B cell (primary cell): ENCODE data around the gene CBX2. TPM values are rescaled to one million over a fixed set of nuclear protein-coding genes. Genes with fewer than 3 reads are reported as not detected.
A peak's percentile ranks its signal among the peaks of the same experiment; 100 is the strongest.

Source experiments
- ATAC-seq: fragments of 200-7000 bp; cut with Tn5 transposase; one replicate; pipeline ENCODE4 v1.10.0; 2021; ENCODE audit warnings: low read depth, mild to moderate bottlenecking, moderate number of reproducible peaks, moderate library complexity
- CTCF ChIA-PET: fragments of 350-600 bp; sonication (Branson Sonifier 250); formaldehyde crosslinking; loops from one replicate; lab custom pipeline; 2021; ENCODE audit warnings: antibody characterized with exemption, inconsistent platforms; lab: Charles Lee
- POLR2A ChIA-PET: fragments of 350-600 bp; sonication (Branson Sonifier 250); formaldehyde crosslinking; loops from one replicate; lab custom pipeline; 2021; ENCODE audit warnings: antibody characterized with exemption; lab: Charles Lee
- DNase-seq: peaks from one replicate; pipeline ENCODE4 v3.0.0; 2013
- H2AFZ ChIP-seq: 2 replicates; pipeline ENCODE4 v1.6.1; 2012; ENCODE audit warnings: mild to moderate bottlenecking, low read depth, low read length; ENCODE audit not compliant: insufficient read depth, poor library complexity, severe bottlenecking
- H3K27ac ChIP-seq, 2 donors: 1 replicate in 1 of 2; 2 replicates in 1 of 2; pipeline ENCODE4 v1.5.1; 2012 to 2013; ENCODE audit warnings: low read length in 2 of 2, mild to moderate bottlenecking in 2 of 2, moderate library complexity in 1 of 2
- H3K27me3 ChIP-seq, 4 experiments: fragments of 200-600 bp in 1 of 4; sonication (generic) in 1 of 4; replicated peaks in 1 of 4; 1 replicate in 2 of 4; 2 replicates in 2 of 4; pipeline versions ENCODE4 v1.6.1 to v1.7.0; 2013 to 2016; ENCODE audit warnings: low read length in 3 of 4, mild to moderate bottlenecking in 2 of 4, mixed read lengths in 1 of 4, moderate library complexity in 1 of 4; ENCODE audit not compliant: insufficient read depth in 4 of 4, control insufficient read depth in 3 of 4; ENCODE audit errors: control extremely low read depth in 1 of 4
- H3K36me3 ChIP-seq, 2 experiments: replicated peaks in 1 of 2; 1 replicate in 1 of 2; 2 replicates in 1 of 2; pipeline versions ENCODE4 v1.6.1 to v1.7.1; 2013; ENCODE audit warnings: low read length in 1 of 2; ENCODE audit not compliant: insufficient read depth in 2 of 2, control insufficient read depth in 1 of 2; ENCODE audit errors: control extremely low read depth in 1 of 2, extremely low read depth in 1 of 2
- H3K4me1 ChIP-seq, 2 donors: fragments of 200-600 bp in 1 of 2; sonication (generic) in 1 of 2; 1 replicate in 1 of 2; 2 replicates in 1 of 2; pipeline versions ENCODE4 v1.5.1 to v1.6.1; 2013 to 2017; ENCODE audit warnings: low read length in 2 of 2; ENCODE audit not compliant: control insufficient read depth in 2 of 2, insufficient read depth in 2 of 2
- H3K4me2 ChIP-seq: replicated peaks from 2 replicates; pipeline ENCODE3; 2012; ENCODE audit warnings: mild to moderate bottlenecking, low read depth, low read length; ENCODE audit not compliant: poor library complexity, severe bottlenecking
- H3K4me3 ChIP-seq, 5 experiments: fragments of 200-600 bp in 1 of 5; sonication (generic) in 1 of 5; 1 replicate in 3 of 5; 2 replicates in 2 of 5; pipeline versions ENCODE4 v1.5.1 to v1.7.0; 2011 to 2016; ENCODE audit warnings: low read length in 4 of 5, mild to moderate bottlenecking in 4 of 5, low read depth in 2 of 5, control low read depth in 1 of 5, moderate library complexity in 1 of 5; ENCODE audit not compliant: insufficient read depth in 1 of 5; ENCODE audit errors: control extremely low read depth in 1 of 5, extremely low read depth in 1 of 5
- H3K79me2 ChIP-seq: fragments of 200-600 bp; sonication (generic); one replicate; pipeline ENCODE4 v1.6.0; 2016; ENCODE audit warnings: low read length; ENCODE audit not compliant: control insufficient read depth, insufficient read depth
- H3K9ac ChIP-seq: fragments of 200-600 bp; sonication (generic); 2 replicates; pipeline ENCODE4 v1.6.1; 2017; ENCODE audit warnings: mild to moderate bottlenecking, low read length, moderate library complexity
- H3K9me3 ChIP-seq, 3 donors: one replicate each; pipeline versions ENCODE4 v1.6.1 to v1.7.1; 2013; ENCODE audit warnings: low read length in 2 of 3; ENCODE audit not compliant: control insufficient read depth in 2 of 3, insufficient read depth in 1 of 3; ENCODE audit errors: control extremely low read depth in 1 of 3
- H4K20me1 ChIP-seq: 2 replicates; pipeline ENCODE4 v1.6.0; 2012; ENCODE audit warnings: mild to moderate bottlenecking, low read length; ENCODE audit not compliant: insufficient read depth, control insufficient read depth, poor library complexity, severe bottlenecking
- H3K27ac Mint-ChIP-seq: one replicate; pipeline ENCODE4 v1.8.0; 2021; ENCODE audit warnings: mixed read lengths
- H3K27me3 Mint-ChIP-seq: one replicate; pipeline ENCODE4 v1.8.0; 2021; ENCODE audit warnings: mixed read lengths
- H3K4me1 Mint-ChIP-seq: one replicate; pipeline ENCODE4 v1.8.0; 2021; ENCODE audit warnings: mixed read lengths
- H3K4me3 Mint-ChIP-seq: one replicate; pipeline ENCODE4 v1.8.0; 2021; ENCODE audit warnings: mixed read lengths
- H3K9me3 Mint-ChIP-seq: one replicate; pipeline ENCODE4 v1.8.0; 2022; ENCODE audit warnings: mixed read lengths; ENCODE audit not compliant: insufficient read depth
- EZH2 ChIP-seq: IDR thresholded peaks from 2 replicates; pipeline ENCODE4 v1.6.1; 2012; ENCODE audit warnings: borderline replicate concordance, low read depth, mild to moderate bottlenecking, moderate library complexity, low read length; ENCODE audit not compliant: insufficient read depth, poor library complexity, severe bottlenecking
- WGBS: methylation state at CpG from one replicate; pipeline ENCODE4 v1.1.5; 2013; ENCODE audit warnings: missing lambda C conversion rate; ENCODE audit not compliant: insufficient coverage; 5-methylcytosine and 5-hydroxymethylcytosine counted together
- intact Hi-C: fragments of 100-400 bp; cut with micrococcal nuclease; formaldehyde crosslinking; loops from one replicate; pipeline ENCODE4 v1.10.0; 2022
- polyA plus RNA-seq: library from polyadenylated mRNA; depleted of rRNA; stranded (reverse); fragments of >200 nt; gene quantifications from 2 replicates; pipeline ENCODE4 v1.2.3, GENCODE V29; 2012
- total RNA-seq, 2 donors: library from RNA; stranded (reverse); fragments of 120-200 nt in 1 of 2; gene quantifications; 1 replicate in 1 of 2; 2 replicates in 1 of 2; pipeline versions ENCODE4 v1.2.3 to v1.2.4, GENCODE V29; 2013 to 2022
- TF ChIP-seq, protein P1 (sequence below): fragments of 200-600 bp; IDR thresholded peaks from one replicate; pipeline ENCODE4 v1.8.0; 2022; ENCODE audit warnings: antibody characterized with exemption, mild to moderate bottlenecking

Gene CBX2
- total and polyA plus RNA-seq, 2 donors (not counting 1 experiment from before 2014, with no cell fraction given), result 0.10 to 0.47 TPM

DNA sequence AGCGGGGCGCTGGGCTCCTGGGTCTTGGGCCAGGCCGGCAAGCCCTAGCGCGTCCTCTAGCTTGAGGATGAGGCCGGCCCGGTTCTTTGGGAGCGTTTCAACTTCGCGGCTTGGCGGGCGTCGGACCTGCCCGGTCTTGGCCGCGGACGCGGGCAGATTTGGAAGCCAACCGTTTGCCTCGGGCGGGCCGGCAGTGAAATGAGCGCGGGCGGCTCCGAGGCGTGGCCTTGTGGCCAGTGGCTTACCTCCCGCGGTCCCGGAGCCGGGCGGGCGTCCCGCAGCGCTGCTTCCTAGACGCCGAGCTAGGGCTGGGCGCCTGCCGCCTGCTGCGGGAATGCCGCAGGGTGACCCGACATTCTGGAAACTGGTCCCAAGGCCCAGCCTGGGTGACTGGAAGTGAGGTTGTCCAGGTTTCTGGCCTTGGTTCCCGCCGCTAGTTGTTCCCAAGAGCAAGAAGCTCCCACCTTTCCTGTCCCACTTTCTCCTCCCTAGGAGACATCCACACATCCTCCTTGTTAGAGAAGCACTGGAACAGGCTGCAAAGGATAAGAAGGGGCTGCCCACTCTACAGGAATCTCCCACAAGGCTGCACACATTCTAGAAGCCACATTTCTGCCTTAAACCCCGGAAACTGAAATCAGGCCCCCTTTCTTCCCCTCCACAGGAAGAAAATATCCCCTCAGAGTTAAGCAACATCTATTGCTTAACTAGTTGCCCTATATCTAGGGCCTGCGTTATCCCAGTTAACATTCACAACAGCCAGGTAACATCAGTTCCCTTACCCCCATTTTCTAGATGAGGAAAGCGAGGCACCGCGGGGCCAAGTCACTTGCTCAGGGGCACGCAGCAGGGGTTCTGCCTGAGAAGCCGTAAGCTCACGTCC is 23.4 kb downstream of the CBX2 start:
- POLR2A ChIA-PET, result interaction anchor here (0.6 to 1.5 kb wide), 7 partner anchors 10 to 39 kb away, joined by 3 to 5 read pairs (median 3); partner anchors contain the start of gene CBX4
- TF ChIP-seq, protein P1, sequence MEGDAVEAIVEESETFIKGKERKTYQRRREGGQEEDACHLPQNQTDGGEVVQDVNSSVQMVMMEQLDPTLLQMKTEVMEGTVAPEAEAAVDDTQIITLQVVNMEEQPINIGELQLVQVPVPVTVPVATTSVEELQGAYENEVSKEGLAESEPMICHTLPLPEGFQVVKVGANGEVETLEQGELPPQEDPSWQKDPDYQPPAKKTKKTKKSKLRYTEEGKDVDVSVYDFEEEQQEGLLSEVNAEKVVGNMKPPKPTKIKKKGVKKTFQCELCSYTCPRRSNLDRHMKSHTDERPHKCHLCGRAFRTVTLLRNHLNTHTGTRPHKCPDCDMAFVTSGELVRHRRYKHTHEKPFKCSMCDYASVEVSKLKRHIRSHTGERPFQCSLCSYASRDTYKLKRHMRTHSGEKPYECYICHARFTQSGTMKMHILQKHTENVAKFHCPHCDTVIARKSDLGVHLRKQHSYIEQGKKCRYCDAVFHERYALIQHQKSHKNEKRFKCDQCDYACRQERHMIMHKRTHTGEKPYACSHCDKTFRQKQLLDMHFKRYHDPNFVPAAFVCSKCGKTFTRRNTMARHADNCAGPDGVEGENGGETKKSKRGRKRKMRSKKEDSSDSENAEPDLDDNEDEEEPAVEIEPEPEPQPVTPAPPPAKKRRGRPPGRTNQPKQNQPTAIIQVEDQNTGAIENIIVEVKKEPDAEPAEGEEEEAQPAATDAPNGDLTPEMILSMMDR, result no peak
- no peak for TF ChIP-seq EZH2
- intact Hi-C loops, result loop anchor here (1.0 kb wide), 1 partner anchor 13 kb away; no protein-coding TSS in a partner anchor
- Histone ChIP-seq H3K9me3 (peaks cover 0 to 86% (median 33%) of the 10 kb centered on the region in 3 donors), H3K4me1 (peaks cover 67 to 86% of the 10 kb centered on the region in 2 donors), H3K27ac (no peak overlapping the region), H2AFZ (no peak overlapping the region), H3K79me2 (no peaks in the 10 kb centered on the region), H3K4me2 (peak overlapping the region; percentile 36), H3K27me3 (peaks cover 0 to 86% (median 70%) of the 10 kb centered on the region in 4 experiments), H3K36me3 (no peaks in the 10 kb centered on the region), H4K20me1 (peaks cover 50% of the 10 kb centered on the region), H3K4me3 (no peak overlapping the region), H3K9ac (no peak overlapping the region)
- ATAC-seq, result no peak
- WGBS, result 7% methylated on average over 52 of the region's 52 CpGs
- DNase-seq, result peak; percentile 44
- CTCF ChIA-PET, result interaction anchor here (1.3 to 3.3 kb wide), 2 partner anchors 12 to 38 kb away, joined by 4 to 11 read pairs; partner anchors contain the start of gene CBX4
- H3K4me3 Mint-ChIP-seq, result no peak overlapping the region
- H3K9me3 Mint-ChIP-seq, result peaks cover 3% of the 10 kb centered on the region
- H3K4me1 Mint-ChIP-seq, result peaks cover 42% of the 10 kb centered on the region
- peak overlapping the region; percentile 61 for H3K27ac Mint-ChIP-seq
- peaks cover 48% of the 10 kb centered on the region for H3K27me3 Mint-ChIP-seq
